Activated naive CD4-positive, alpha-beta T cell treated with anti-CD3 and anti-CD28 coated beads for 36 hours (primary cell): ENCODE results near the gene BBX. TPM values are rescaled to one million over a fixed set of nuclear protein-coding genes. Genes with fewer than 3 reads are reported as not detected.

ENCODE experiments used
- total RNA-seq, 2 experiments: library from RNA; stranded (reverse); gene quantifications; one replicate each; pipeline ENCODE4 v1.2.3, GENCODE V29; 2021

Gene BBX
- total RNA-seq, 2 experiments from 2014 or later, result 43.1 to 48.6 TPM

Other genes starting within 250 kb of the BBX start
- gene CCDC54, start 145.5 kb upstream of the BBX start, total RNA-seq, result not detected